Upper lobe of left lung (tissue), 4 donors: ENCODE results near the gene KBTBD13.

ENCODE experiments used
- CTCF ChIP-seq, 6 experiments: fragments of 450-650 bp in 4 of 6; fragments of 200-600 bp in 2 of 6; sonication (generic) in 2 of 6; IDR thresholded peaks; one replicate each; pipeline ENCODE4 v1.5.1; 2016 to 2019; ENCODE audit warnings: antibody characterized with exemption in 6 of 6
- EP300 ChIP-seq, 4 donors: sonication (generic); formaldehyde crosslinking; IDR thresholded peaks; one replicate each; pipeline ENCODE4 v1.5.1; 2017; ENCODE audit warnings: antibody characterized with exemption in 4 of 4, control low read depth in 2 of 4
- POLR2A ChIP-seq, 4 donors: fragments of 450-650 bp; IDR thresholded peaks; one replicate each; pipeline ENCODE4 v1.5.1; 2016 to 2017; ENCODE audit warnings: antibody characterized with exemption in 4 of 4, mild to moderate bottlenecking in 2 of 4
- POLR2AphosphoS5 ChIP-seq, 2 donors: sonication (generic); formaldehyde crosslinking; IDR thresholded peaks; one replicate each; pipeline ENCODE4 v1.5.1; 2017; ENCODE audit warnings: antibody characterized with exemption in 2 of 2

- TF ChIP-seq CTCF (IDR thresholded peaks at IDR 0.05) (no peak), POLR2A (IDR thresholded peaks at IDR 0.05) (no peak), EP300 (IDR thresholded peaks at IDR 0.05) (no peak), POLR2AphosphoS5 (IDR thresholded peaks at IDR 0.05) (no peak)
Measured at GRCh38 chr15:65027593-65027992, 49.0 kb upstream of the KBTBD13 start.
